Heart left ventricle (tissue), 16 donors: ENCODE results near the gene ADH5. TPM values are rescaled to one million over a fixed set of nuclear protein-coding genes. Genes with fewer than 3 reads are reported as not detected.
"Not testable (repeated sequence)": the region's sequence is repeated elsewhere in the genome, so short reads cannot be mapped to it uniquely, and the experiment has no call there.

Source experiments
- ATAC-seq, 4 donors: fragments of 200-7000 bp; cut with Tn5 transposase; one replicate each; pipeline ENCODE4 v1.9.1; 2020 to 2022; ENCODE audit warnings: moderate library complexity in 4 of 4, mild to moderate bottlenecking in 3 of 4, moderate number of reproducible peaks in 1 of 4
- DNase-seq, 5 donors: peaks; one replicate each; pipeline ENCODE4 v3.0.0-alpha.2; 2020
- H3K27ac ChIP-seq, 12 donors: fragments of 200-600 bp; sonication (generic) in 4 of 12; one replicate each; pipeline versions ENCODE4 v1.5.0 to v1.8.0; 2016 to 2022; ENCODE audit warnings: mild to moderate bottlenecking in 2 of 12
- H3K27me3 ChIP-seq, 9 donors: fragments of 200-600 bp; sonication (generic) in 2 of 9; one replicate each; pipeline versions ENCODE4 v1.5.1 to v1.8.0; 2016 to 2022; ENCODE audit warnings: mild to moderate bottlenecking in 3 of 9
- H3K36me3 ChIP-seq, 9 donors: fragments of 200-600 bp; sonication (generic) in 2 of 9; one replicate each; pipeline versions ENCODE4 v1.5.0 to v1.8.0; 2018 to 2022; ENCODE audit warnings: mild to moderate bottlenecking in 2 of 9
- H3K4me1 ChIP-seq, 12 donors: fragments of 200-600 bp; sonication (generic) in 4 of 12; one replicate each; pipeline versions ENCODE4 v1.5.0 to v1.8.0; 2016 to 2022; ENCODE audit warnings: mild to moderate bottlenecking in 3 of 12
- H3K4me3 ChIP-seq, 12 donors: fragments of 200-600 bp; sonication (generic) in 4 of 12; one replicate each; pipeline versions ENCODE4 v1.5.0 to v1.8.0; 2017 to 2022; ENCODE audit warnings: mild to moderate bottlenecking in 9 of 12, moderate library complexity in 4 of 12
- H3K9me3 ChIP-seq, 12 donors: fragments of 200-600 bp; sonication (generic) in 4 of 12; one replicate each; pipeline versions ENCODE4 v1.5.0 to v1.8.0; 2016 to 2022; ENCODE audit warnings: mild to moderate bottlenecking in 1 of 12
- POLR2A ChIP-seq, 2 donors: fragments of 450-650 bp; IDR thresholded peaks; one replicate each; pipeline ENCODE4 v1.6.1; 2017; ENCODE audit warnings: antibody characterized with exemption in 2 of 2, mild to moderate bottlenecking in 2 of 2, moderate library complexity in 2 of 2
- WGBS, 4 donors: extraction: QIAGEN DNeasy Blood & Tissue Kit in 2 of 4; methylation state at CpG; one replicate each; pipeline versions ENCODE4 v1.1.5 to v1.1.7; 2013 to 2018; 5-methylcytosine and 5-hydroxymethylcytosine counted together
- intact Hi-C, 10 donors: fragments of 100-400 bp; cut with DNase I; formaldehyde crosslinking; loops; one replicate each; pipeline versions ENCODE4 v1.11.1 to v1.14.2; 2022
- polyA plus RNA-seq, 2 donors: library from polyadenylated mRNA; stranded (reverse); fragments of 200-250 nt; gene quantifications; one replicate each; pipeline ENCODE4 v1.2.3, GENCODE V29; 2013
- total RNA-seq, 9 donors: library from RNA; depleted of rRNA in 2 of 9; stranded (reverse); fragments of >200 nt in 2 of 9; fragmentation: NEBNext Ultra II Directional in 3 of 9; extraction: Animal tissue kit (Norgen Biotek cat#: 25700) in 3 of 9; gene quantifications; one replicate each; pipeline versions ENCODE4 v1.1.0 to v1.2.4, GENCODE V29; 2016 to 2023
- TF ChIP-seq, protein P1 (sequence below), 12 donors: fragments of 200-600 bp; sonication (generic) in 4 of 12; IDR thresholded peaks; one replicate each; pipeline versions ENCODE4 v1.5.0 to v1.8.0; 2018 to 2022; ENCODE audit warnings: antibody characterized with exemption in 12 of 12, mild to moderate bottlenecking in 5 of 12
- donor health status: ischemic (EF 13 %, LVEDD 7.1; RV severe dilation, severe dysfunction).
- donor health status: healthy with polysubstance abuse.
- donor health status: DM: no; HTN: yes; CAD: no.
- donor health status: DM: no; HTN: no; CAD: no.
- donor health status: ischemic (EF 25% LVEDD 6.9; RV normal size, moderate dysfunction).
- donor health status: ischemic (EF 25% LVEDD 5.7; RV mildly dilated, moderate dysfunction).
- donor health status: healthy.
- donor health status: DM: yes; HTN: yes; CAD: no.
- donor health status: ischemic (EF 35%, LVEDD 5.7; RV mildly dilated, moderate dysfunction).
- donor health status: nonischemic (EF 11% LVEDD 7.7; RV severe dilation, severe dysfunction).
- donor health status: DM: yes; HTN: yes; CAD: no.
- donor health status: PGD.
- donor health status: ischemic (EF 29% LVEDD 5.4; RV normal size, mild dysfunction).
- donor health status: nonischemic (EF 23%, LVEDD 6.1; RV moderate dilation, normal function).

The ADH5 gene
- total and polyA plus RNA-seq, 11 donors, result 104 to 246 (median 142) TPM

DNA sequence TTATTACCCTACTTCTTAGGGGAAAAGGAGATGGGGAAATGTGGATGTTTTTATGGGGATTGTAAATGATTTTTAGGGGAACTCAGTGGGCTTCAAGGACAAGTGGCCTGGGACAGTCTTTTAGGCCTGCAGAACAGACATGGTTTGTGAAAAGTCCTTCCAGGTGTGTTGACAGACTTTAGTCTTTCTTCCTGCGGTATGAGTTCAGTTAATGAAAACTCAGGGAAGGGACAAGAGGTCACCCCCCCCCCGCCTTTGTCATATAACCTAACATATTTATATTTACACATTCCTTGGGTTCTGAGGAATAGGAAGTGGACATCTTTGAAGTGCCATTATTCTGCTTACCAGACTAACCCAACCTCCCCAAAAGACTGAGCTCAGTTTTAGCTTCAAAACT, 61.3 kb downstream of the ADH5 start:
- ATAC-seq (no peak), DNase-seq (no peak)
- TF ChIP-seq, protein P1, sequence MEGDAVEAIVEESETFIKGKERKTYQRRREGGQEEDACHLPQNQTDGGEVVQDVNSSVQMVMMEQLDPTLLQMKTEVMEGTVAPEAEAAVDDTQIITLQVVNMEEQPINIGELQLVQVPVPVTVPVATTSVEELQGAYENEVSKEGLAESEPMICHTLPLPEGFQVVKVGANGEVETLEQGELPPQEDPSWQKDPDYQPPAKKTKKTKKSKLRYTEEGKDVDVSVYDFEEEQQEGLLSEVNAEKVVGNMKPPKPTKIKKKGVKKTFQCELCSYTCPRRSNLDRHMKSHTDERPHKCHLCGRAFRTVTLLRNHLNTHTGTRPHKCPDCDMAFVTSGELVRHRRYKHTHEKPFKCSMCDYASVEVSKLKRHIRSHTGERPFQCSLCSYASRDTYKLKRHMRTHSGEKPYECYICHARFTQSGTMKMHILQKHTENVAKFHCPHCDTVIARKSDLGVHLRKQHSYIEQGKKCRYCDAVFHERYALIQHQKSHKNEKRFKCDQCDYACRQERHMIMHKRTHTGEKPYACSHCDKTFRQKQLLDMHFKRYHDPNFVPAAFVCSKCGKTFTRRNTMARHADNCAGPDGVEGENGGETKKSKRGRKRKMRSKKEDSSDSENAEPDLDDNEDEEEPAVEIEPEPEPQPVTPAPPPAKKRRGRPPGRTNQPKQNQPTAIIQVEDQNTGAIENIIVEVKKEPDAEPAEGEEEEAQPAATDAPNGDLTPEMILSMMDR (IDR thresholded peaks at IDR 0.05), result no peak
- no peak for TF ChIP-seq POLR2A (IDR thresholded peaks at IDR 0.05)
- H3K36me3 ChIP-seq, result peaks cover 0 to 11% (median 0%) of the 10 kb centered on the region in 9 donors
- H3K4me3 ChIP-seq, result no peak overlapping the region
- no peaks in the 10 kb centered on the region for H3K9me3 ChIP-seq
- intact Hi-C loops, result no loop called here
- H3K27ac ChIP-seq, result no peak overlapping the region
- no peaks in the 10 kb centered on the region for H3K27me3 ChIP-seq
- 89 to 98% (median 93%) methylated on average over 2 of the region's 2 CpGs for WGBS, 4 donors
- H3K4me1 ChIP-seq, result peaks cover 0 to 54% (median 16%) of the 10 kb centered on the region in 12 donors

GRCh38 chr4:99025506-99025905, 63.1 kb downstream of the ADH5 start:
- Histone ChIP-seq H3K27me3 (no peaks in the 10 kb centered on the region), H3K4me1 (peaks cover 0 to 54% (median 16%) of the 10 kb centered on the region in 12 donors), H3K9me3 (peaks cover 0 to 16% (median 10%) of the 10 kb centered on the region in 12 donors), H3K4me3 (no peak overlapping the region), H3K27ac (peak overlapping the region in 7 of 12 donors; percentile 8 to 59 (median 43)), H3K36me3 (peaks cover 0 to 11% (median 0%) of the 10 kb centered on the region in 9 donors)
- ATAC-seq, result no peak
- TF ChIP-seq, protein P1 (IDR thresholded peaks at IDR 0.05), result no peak
- no peak for TF ChIP-seq POLR2A (IDR thresholded peaks at IDR 0.05)
- 46 to 76% (median 68%) methylated on average over 1 of the region's 1 CpG for whole genome bisulfite sequencing, 4 donors
- intact Hi-C loops, result no loop called here
- DNase-seq, result no peak

GRCh38 chr4:99024481-99025275, 63.9 kb downstream of the ADH5 start:
- peaks cover 0 to 25% (median 10%) of the 10 kb centered on the region in 12 donors for H3K9me3 ChIP-seq
- intact Hi-C loops, result no loop called here
- peak in 4 of 5 donors; percentile 21 to 46 (median 33) for DNase-seq
- H3K27me3 ChIP-seq, result no peaks in the 10 kb centered on the region
- WGBS, 4 donors, result 61 to 70% (median 68%) methylated on average over 6 to 7 of the region's 7 CpGs
- H3K4me1 ChIP-seq, result peaks cover 0 to 54% (median 16%) of the 10 kb centered on the region in 12 donors
- TF ChIP-seq, protein P1 (IDR thresholded peaks at IDR 0.05), result peak in 4 of 12 donors; percentile 11 to 41 (median 23)
- no peak for TF ChIP-seq POLR2A (IDR thresholded peaks at IDR 0.05)
- H3K36me3 ChIP-seq, result peaks cover 0 to 8% (median 0%) of the 10 kb centered on the region in 9 donors
- H3K27ac ChIP-seq, result peak overlapping the region in 8 of 12 donors; percentile 8 to 59 (median 36)
- ATAC-seq, result peak; percentile 84 to 93 (median 92)
- H3K4me3 ChIP-seq, result no peak overlapping the region

GRCh38 chr4:99023800-99024251, 64.8 kb downstream of the ADH5 start:
- DNase-seq, H3K4me3 ChIP-seq, ATAC-seq, H3K36me3 ChIP-seq, H3K27me3 ChIP-seq, intact Hi-C loops: not testable (repeated sequence)
- Histone ChIP-seq H3K4me1 (peaks cover 0 to 47% (median 15%) of the 10 kb centered on the region in 12 donors), H3K27ac (peak overlapping the region in 1 of 12 donors; percentile 12), H3K9me3 (peaks cover 0 to 26% (median 10%) of the 10 kb centered on the region in 12 donors)
- WGBS, 4 donors, result 73 to 90% (median 85%) methylated on average over 8 to 10 of the region's 10 CpGs
